Osteocyte (in vitro differentiated cells): ENCODE measurements around the gene ALPK1. TPM values are rescaled to one million over a fixed set of nuclear protein-coding genes. Genes with fewer than 3 reads are reported as not detected.

Experiments
- DNase-seq: peaks from one replicate; pipeline ENCODE4 v3.0.0; 2021; ENCODE audit warnings: mixed read lengths; ENCODE audit not compliant: unreplicated experiment; ENCODE audit errors: extremely low spot score
- H3K27ac Mint-ChIP-seq: one replicate; pipeline ENCODE4 v1.8.0; 2021; ENCODE audit warnings: mild to moderate bottlenecking, mixed read lengths; ENCODE audit not compliant: unreplicated experiment
- H3K27me3 Mint-ChIP-seq: one replicate; pipeline ENCODE4 v1.8.0; 2021; ENCODE audit warnings: mixed read lengths; ENCODE audit not compliant: unreplicated experiment
- H3K36me3 Mint-ChIP-seq: one replicate; pipeline ENCODE4 v1.8.0; 2021; ENCODE audit warnings: mixed read lengths; ENCODE audit not compliant: unreplicated experiment
- H3K4me1 Mint-ChIP-seq: one replicate; pipeline ENCODE4 v1.8.0; 2021; ENCODE audit warnings: mixed read lengths; ENCODE audit not compliant: unreplicated experiment
- H3K4me3 Mint-ChIP-seq: one replicate; pipeline ENCODE4 v1.8.0; 2021; ENCODE audit warnings: mild to moderate bottlenecking, moderate library complexity, mixed read lengths; ENCODE audit not compliant: unreplicated experiment
- H3K9me3 Mint-ChIP-seq: one replicate; pipeline ENCODE4 v1.8.0; 2021; ENCODE audit warnings: mixed read lengths; ENCODE audit not compliant: unreplicated experiment
- CTCF ChIP-seq: fragments of 200-600 bp; sonication (generic); IDR thresholded peaks from 2 replicates; pipeline ENCODE4 v1.5.0; 2021; ENCODE audit warnings: antibody characterized with exemption, mild to moderate bottlenecking, moderate library complexity
- total RNA-seq: library from RNA; stranded (reverse); gene quantifications from 2 replicates; pipeline ENCODE4 v1.2.1, GENCODE V29; 2021

Gene ALPK1
- total RNA-seq, 1 donor from 2014 or later, result 9.1 TPM

GRCh38 chr4:112312610-112313239 lies 15.6 kb downstream of the ALPK1 start:
- no peaks in the 10 kb centered on the region for H3K36me3 Mint-ChIP-seq
- no peak for TF ChIP-seq CTCF
- H3K27me3 Mint-ChIP-seq, result peaks cover 2% of the 10 kb centered on the region
- no peak overlapping the region for H3K4me3 Mint-ChIP-seq
- DNase-seq, result no peak
- no peaks in the 10 kb centered on the region for H3K9me3 Mint-ChIP-seq
- no peak overlapping the region for H3K27ac Mint-ChIP-seq
- H3K4me1 Mint-ChIP-seq, result no peaks in the 10 kb centered on the region

- no peaks in the 10 kb centered on the region for H3K4me1 Mint-ChIP-seq
- H3K27me3 Mint-ChIP-seq, result peaks cover 11% of the 10 kb centered on the region
- H3K27ac Mint-ChIP-seq, result no peak overlapping the region
- H3K36me3 Mint-ChIP-seq, result peaks cover 3% of the 10 kb centered on the region
- no peak for TF ChIP-seq CTCF
- no peak overlapping the region for H3K4me3 Mint-ChIP-seq
- no peak for DNase-seq
- H3K9me3 Mint-ChIP-seq, result no peaks in the 10 kb centered on the region
Observed at GRCh38 chr4:112315446-112315845, 18.3 kb downstream of the ALPK1 start.

- Mint-ChIP-seq H3K9me3 (no peaks in the 10 kb centered on the region), H3K27ac (no peak overlapping the region), H3K27me3 (peaks cover 18% of the 10 kb centered on the region), H3K36me3 (peaks cover 3% of the 10 kb centered on the region), H3K4me3 (no peak overlapping the region), H3K4me1 (no peaks in the 10 kb centered on the region)
- DNase-seq, result no peak
- no peak for TF ChIP-seq CTCF
Observed at GRCh38 chr4:112316360-112316759, 19.2 kb downstream of the ALPK1 start.

GRCh38 chr4:112318239-112319142 lies 21.3 kb downstream of the ALPK1 start:
- H3K36me3 Mint-ChIP-seq, result peaks cover 3% of the 10 kb centered on the region
- DNase-seq, result no peak
- H3K4me1 Mint-ChIP-seq, result peaks cover 2% of the 10 kb centered on the region
- no peak overlapping the region for H3K4me3 Mint-ChIP-seq
- H3K27ac Mint-ChIP-seq, result no peak overlapping the region
- peaks cover 28% of the 10 kb centered on the region for H3K27me3 Mint-ChIP-seq
- no peaks in the 10 kb centered on the region for H3K9me3 Mint-ChIP-seq
- TF ChIP-seq CTCF, result no peak
